ENCODE results near the gene SLN.

- TF ChIP-seq OSR1 (CRISPR knock-in tag; IDR thresholded peaks at IDR 0.05) (no peak), SNAI2 (CRISPR knock-in tag; IDR thresholded peaks at IDR 0.05) (no peak)
Measured at GRCh38 chr11:107750313-107750712, 38.5 kb upstream of the SLN start.
